HCT116 (cell line): ENCODE results near the gene C1orf21. TPM values are rescaled to one million over a fixed set of nuclear protein-coding genes. Genes with fewer than 3 reads are reported as not detected.

Experiments
- ATAC-seq: fragments of 200-7000 bp; cut with Tn5 transposase; 2 replicates; pipeline ENCODE4 v1.9.1; 2020; ENCODE audit warnings: mild to moderate bottlenecking, moderate library complexity
- BruUV-seq: library from RNA; stranded (reverse); fragments of 400-500 nt; replicated peaks from 2 replicates; lab custom pipeline; 2021; lab: Mats Ljungman, UMichigan
- CTCF ChIA-PET: fragments of 300-600 bp; sonication (Branson Sonifier 250); formaldehyde crosslinking; loops from one replicate; lab custom pipeline; 2021; ENCODE audit warnings: antibody characterized with exemption; lab: Charles Lee
- POLR2A ChIA-PET: fragments of 300-600, 350-600 bp; sonication (Branson Sonifier 250); formaldehyde crosslinking; loops from one replicate; lab custom pipeline; 2021; ENCODE audit warnings: antibody characterized with exemption; lab: Charles Lee
- RAD21 ChIA-PET, 2 experiments: fragments of 300-600 bp; sonication (Branson Sonifier 250); formaldehyde crosslinking; loops; one replicate each; lab custom pipeline; 2023; ENCODE audit warnings: low total read pairs in 2 of 2; ENCODE audit not compliant: uncharacterized antibody in 2 of 2, unreplicated experiment in 2 of 2, low non-redundant PET in 1 of 2; lab: Charles Lee
- DNase-seq: peaks from one replicate; pipeline ENCODE4 v3.0.0-alpha.2; 2010; ENCODE audit warnings: low read depth, low spot score
- H2AFZ ChIP-seq: fragments of 200-600 bp; shearing (Covaris generic), sonication (generic); 2 replicates; pipeline ENCODE4 v1.6.1; 2017; ENCODE audit warnings: low read depth, mixed run types, mixed read lengths, antibody characterized with exemption, low read length; ENCODE audit not compliant: poor library complexity, severe bottlenecking
- H3K27ac ChIP-seq: 2 replicates; pipeline ENCODE4 v1.5.1; 2012; ENCODE audit warnings: low read depth, low read length
- H3K27me3 ChIP-seq: fragments of 200-600 bp; sonication (generic); 2 replicates; pipeline ENCODE4 v1.6.1; 2016; ENCODE audit warnings: mixed run types, low read length, mixed read lengths; ENCODE audit not compliant: insufficient read depth
- H3K36me3 ChIP-seq, 2 experiments: fragments of 200-500 bp in 1 of 2; fragments of 200-600 bp in 1 of 2; sonication (Bioruptor generic) in 1 of 2; sonication (generic) in 1 of 2; 2 replicates each; pipeline versions ENCODE4 v1.5.1 to v1.6.1; 2014 to 2016; ENCODE audit warnings: low read length in 2 of 2, inconsistent platforms in 1 of 2, mixed read lengths in 1 of 2, mixed run types in 1 of 2; ENCODE audit not compliant: insufficient read depth in 2 of 2, control insufficient read depth in 1 of 2
- H3K4me1 ChIP-seq, 2 experiments: fragments of 200-600 bp in 1 of 2; sonication (generic) in 1 of 2; 2 replicates each; pipeline versions ENCODE4 v1.5.1 to v1.6.1; 2012 to 2017; ENCODE audit warnings: low read length in 2 of 2, inconsistent platforms in 1 of 2, mild to moderate bottlenecking in 1 of 2, mixed read lengths in 1 of 2, mixed run types in 1 of 2, moderate library complexity in 1 of 2; ENCODE audit not compliant: insufficient read depth in 2 of 2, control insufficient read depth in 1 of 2
- H3K4me2 ChIP-seq: fragments of 200-600 bp; sonication (generic); 2 replicates; pipeline ENCODE4 v1.6.1; 2017; ENCODE audit warnings: mixed run types, low read length, mixed read lengths
- H3K4me3 ChIP-seq, 2 experiments: fragments of 200-600 bp in 1 of 2; sonication (generic) in 1 of 2; replicated peaks in 1 of 2; 2 replicates each; pipeline ENCODE4 v1.5.1; 2011 to 2016; ENCODE audit warnings: low read length in 2 of 2, control low read depth in 1 of 2, low read depth in 1 of 2, mild to moderate bottlenecking in 1 of 2, mixed read lengths in 1 of 2, mixed run types in 1 of 2
- H3K79me2 ChIP-seq: fragments of 200-600 bp; sonication (generic); 2 replicates; pipeline ENCODE4 v1.6.1; 2017; ENCODE audit warnings: mild to moderate bottlenecking, mixed run types, low read length, moderate library complexity, mixed read lengths; ENCODE audit not compliant: insufficient read depth
- H3K9ac ChIP-seq: fragments of 200-600 bp; sonication (generic); 2 replicates; pipeline ENCODE4 v1.6.1; 2016; ENCODE audit warnings: low read length, mixed read lengths
- H3K9me2 ChIP-seq: fragments of 200-600 bp; sonication (generic), shearing (Covaris generic); 2 replicates; pipeline ENCODE4 v1.6.1; 2017; ENCODE audit warnings: mixed run types, mild to moderate bottlenecking, moderate library complexity; ENCODE audit not compliant: insufficient read depth
- H3K9me3 ChIP-seq, 2 experiments: fragments of 200-500 bp in 1 of 2; fragments of 200-600 bp in 1 of 2; sonication (Bioruptor generic) in 1 of 2; sonication (generic) in 1 of 2; 2 replicates each; pipeline ENCODE4 v1.6.1; 2014 to 2017; ENCODE audit warnings: low read length in 2 of 2, mixed read lengths in 2 of 2, inconsistent platforms in 1 of 2, low read depth in 1 of 2, mild to moderate bottlenecking in 1 of 2, mixed run types in 1 of 2, moderate library complexity in 1 of 2; ENCODE audit not compliant: control insufficient read depth in 1 of 2, insufficient read depth in 1 of 2
- H4K20me1 ChIP-seq: fragments of 200-600 bp; sonication (generic), shearing (Covaris generic); 2 replicates; pipeline ENCODE4 v1.6.1; 2017; ENCODE audit warnings: mixed run types, mild to moderate bottlenecking, moderate library complexity; ENCODE audit not compliant: insufficient read depth
- CTCF ChIP-seq, 3 experiments: fragments of 200-600 bp in 1 of 3; sonication (generic) in 1 of 3; IDR thresholded peaks in 2 of 3; conservative IDR thresholded peaks in 1 of 3; 2 replicates each; pipeline ENCODE4 v1.5.1; 2012 to 2017; ENCODE audit warnings: low read depth in 2 of 3, low read length in 2 of 3, antibody characterized with exemption in 1 of 3, borderline replicate concordance in 1 of 3, control low read depth in 1 of 3, mild to moderate bottlenecking in 1 of 3, mixed read lengths in 1 of 3, mixed run types in 1 of 3, moderate library complexity in 1 of 3; ENCODE audit not compliant: insufficient read depth in 1 of 3
- TCF7L2 ChIP-seq: IDR thresholded peaks from 2 replicates; pipeline ENCODE4 v1.7.0; 2011; ENCODE audit warnings: borderline replicate concordance, inconsistent platforms; ENCODE audit not compliant: insufficient read depth, insufficient read length; ENCODE audit errors: extremely low read depth
- YY1 ChIP-seq: IDR thresholded peaks from 2 replicates; pipeline ENCODE4 v1.6.1; 2011; ENCODE audit warnings: low read length, low read depth, moderate library complexity, mild to moderate bottlenecking; ENCODE audit not compliant: insufficient replicate concordance; ENCODE audit errors: extremely low read depth
- ZBTB33 ChIP-seq: IDR thresholded peaks from 2 replicates; pipeline ENCODE4 v1.6.1; 2011; ENCODE audit warnings: mild to moderate bottlenecking, low read length, moderate library complexity; ENCODE audit not compliant: insufficient replicate concordance; ENCODE audit errors: extremely low read depth
- intact Hi-C: fragments of 100-400 bp; cut with micrococcal nuclease; formaldehyde crosslinking; loops from 2 replicates; pipeline ENCODE4 v1.10.0; 2022
- total RNA-seq: library from RNA; stranded (reverse); gene quantifications from one replicate; pipeline ENCODE4 v1.2.1, GENCODE V29; 2021; ENCODE audit not compliant: unreplicated experiment

The C1orf21 gene
- total RNA-seq, 1 experiment from 2014 or later, result 8.9 TPM

- Histone ChIP-seq H3K79me2 (no peaks in the 10 kb centered on the region), H4K20me1 (no peaks in the 10 kb centered on the region), H3K36me3 (no peaks in the 10 kb centered on the region), H3K4me3 (no peak overlapping the region), H3K27me3 (no peaks in the 10 kb centered on the region), H3K4me1 (no peaks in the 10 kb centered on the region), H3K9me3 (no peaks in the 10 kb centered on the region), H2AFZ (no peak overlapping the region), H3K9ac (no peak overlapping the region), H3K27ac (no peak overlapping the region), H3K9me2 (no peaks in the 10 kb centered on the region), H3K4me2 (no peak overlapping the region)
- TF ChIP-seq CTCF (IDR thresholded peaks at IDR 0.05 in 2 of 3, conservative IDR thresholded peaks at IDR 0.05 in 1 of 3; ENCODE audit: borderline replicate concordance in 1 of 3, insufficient read depth in 1 of 3, low read depth in 2 of 3, low read length in 2 of 3) (no peak), YY1 (no peak), TCF7L2 (no peak), ZBTB33 (no peak)
- ChIA-PET CTCF (no interaction called here), RAD21 (no interaction called here), POLR2A (no interaction called here)
- no TSS peak for BruUV-seq
- DNase-seq (no peak), ATAC-seq (no peak)
- intact Hi-C loops, result no loop called here
These were observed 147.1 kb downstream of the C1orf21 start for GRCh38 chr1:184533915-184534314.
